ENCODE results near the gene LCNL1. TPM values are rescaled to one million over a fixed set of nuclear protein-coding genes. Genes with fewer than 3 reads are reported as not detected.

The LCNL1 gene
- total RNA-seq, 3 donors from 2014 or later = not detected

DNA sequence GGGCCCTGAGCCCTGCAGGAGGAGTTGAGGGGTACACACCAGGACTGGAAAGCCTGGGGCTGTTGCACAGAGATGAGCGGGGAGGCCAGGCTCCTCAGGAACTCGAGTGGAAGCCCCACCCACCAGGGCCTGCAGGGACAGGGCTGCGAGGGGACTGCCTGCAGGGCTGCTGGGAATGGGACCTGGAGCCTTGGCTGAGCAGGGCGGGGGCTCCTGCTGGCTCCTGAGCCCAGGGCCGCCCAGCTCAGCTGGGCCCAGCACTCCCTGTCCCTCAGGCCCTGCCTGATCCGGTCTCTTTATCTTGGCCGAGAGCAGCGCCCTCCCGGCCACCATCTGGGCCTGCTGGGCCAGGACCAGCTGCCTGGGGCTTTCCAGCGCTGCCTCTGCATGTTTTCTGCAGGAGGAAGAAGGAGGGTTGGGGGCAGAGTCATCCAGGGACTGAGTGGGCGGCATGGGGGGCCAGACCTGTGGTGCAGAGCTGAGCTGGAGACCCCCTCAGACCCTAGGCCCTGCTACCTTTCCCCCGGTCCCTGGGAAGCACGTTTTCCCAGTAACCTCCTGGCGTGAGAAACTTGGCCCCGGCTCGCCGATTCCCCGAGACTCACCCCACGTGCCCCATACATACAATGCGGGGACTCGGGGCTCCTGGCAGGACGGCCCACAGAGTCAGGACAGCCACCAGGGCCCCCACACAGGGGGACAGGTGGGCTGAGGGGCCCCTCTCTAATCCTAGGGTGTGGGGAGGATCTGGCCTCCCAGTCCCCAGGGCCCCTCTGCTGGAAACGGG lies 21.3 kb upstream of the LCNL1 start:
- DNase-seq = no peak
- no peak for ATAC-seq
- H3K27me3 Mint-ChIP-seq (ENCODE audit: low read depth) = no peaks in the 10 kb centered on the region
- H3K9me3 Mint-ChIP-seq = no peaks in the 10 kb centered on the region
- H3K36me3 Mint-ChIP-seq (ENCODE audit: insufficient read depth) = no peaks in the 10 kb centered on the region
- peaks cover 44% of the 10 kb centered on the region for H3K4me1 Mint-ChIP-seq (ENCODE audit: low read depth)
- no peak overlapping the region for H3K4me3 Mint-ChIP-seq

DNA sequence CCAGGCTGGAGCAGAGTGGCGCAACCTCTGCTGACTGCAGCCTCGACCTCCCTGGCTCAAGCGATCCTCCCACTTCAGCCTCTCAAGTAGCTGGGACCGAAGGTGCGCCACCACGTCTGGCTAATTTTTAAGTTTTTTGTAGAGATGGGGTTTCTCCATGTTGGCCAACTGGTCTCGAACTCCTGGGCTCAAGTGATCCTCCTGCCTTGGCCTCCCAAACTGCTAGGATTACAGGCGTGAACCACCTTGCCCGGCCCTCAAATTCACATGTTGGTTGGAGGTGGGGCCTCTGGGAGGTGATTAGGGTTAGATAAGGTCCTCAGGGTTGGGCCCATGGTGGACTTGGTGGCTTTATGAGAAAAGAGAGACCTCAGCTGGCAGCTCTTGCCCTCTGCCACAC lies 20.6 kb upstream of the LCNL1 start:
- Mint-ChIP-seq H3K27me3 (ENCODE audit: low read depth) (no peaks in the 10 kb centered on the region), H3K36me3 (ENCODE audit: insufficient read depth) (no peaks in the 10 kb centered on the region), H3K4me3 (no peak overlapping the region), H3K9me3 (no peaks in the 10 kb centered on the region), H3K4me1 (ENCODE audit: low read depth) (peaks cover 42% of the 10 kb centered on the region)
- DNase-seq (no peak), ATAC-seq (no peak)

DNA sequence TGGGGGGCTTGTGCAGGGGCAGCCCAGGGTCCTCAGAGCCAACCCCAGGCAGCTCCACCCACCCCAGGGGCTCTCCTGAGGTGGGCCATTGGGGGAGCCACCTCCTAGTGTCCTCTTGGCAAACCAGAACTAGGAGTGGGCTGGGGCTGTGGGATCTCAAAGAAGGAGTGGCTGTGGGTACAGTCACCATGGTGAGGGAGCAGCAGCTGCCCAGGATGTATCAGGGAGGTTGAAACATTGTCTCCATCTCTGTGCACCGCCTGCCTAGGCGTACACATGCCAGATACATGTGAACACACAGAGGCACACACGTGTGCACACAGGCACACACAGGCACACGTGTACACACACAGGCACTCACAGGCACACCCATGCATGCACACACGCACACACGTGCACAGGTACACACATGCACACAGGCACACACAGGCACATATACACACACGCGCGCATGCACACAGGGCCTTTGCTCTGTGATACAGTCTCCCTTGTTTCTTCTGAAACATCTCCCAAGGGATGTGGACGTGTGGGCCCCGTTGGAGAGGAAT lies 20.0 kb upstream of the LCNL1 start:
- no peak overlapping the region for H3K4me3 Mint-ChIP-seq
- H3K27me3 Mint-ChIP-seq (ENCODE audit: low read depth) = no peaks in the 10 kb centered on the region
- peaks cover 42% of the 10 kb centered on the region for H3K4me1 Mint-ChIP-seq (ENCODE audit: low read depth)
- peak in 1 of 2 donors; percentile 6 for ATAC-seq
- no peaks in the 10 kb centered on the region for H3K36me3 Mint-ChIP-seq (ENCODE audit: insufficient read depth)
- DNase-seq = no peak
- H3K9me3 Mint-ChIP-seq = no peaks in the 10 kb centered on the region

DNA sequence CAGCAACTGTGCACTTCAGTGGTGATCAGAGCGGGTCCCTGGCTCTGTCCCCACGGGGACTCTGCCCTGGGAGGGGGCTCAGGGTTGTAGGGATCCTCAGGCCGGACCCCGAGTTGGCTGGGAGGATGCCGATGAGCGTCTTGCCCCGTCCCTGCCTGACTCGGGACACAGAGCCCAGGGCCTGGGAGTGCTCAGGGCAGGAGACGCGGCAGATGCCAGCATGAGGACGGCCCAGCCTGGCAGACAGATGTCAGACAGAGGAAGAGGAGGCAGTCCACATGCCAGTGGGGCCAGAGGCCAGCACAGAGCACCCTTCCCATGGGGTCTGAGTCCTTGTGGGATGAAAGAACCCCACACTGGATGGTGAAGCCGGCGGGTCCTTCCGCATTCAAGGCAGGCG lies 19.5 kb upstream of the LCNL1 start:
- Mint-ChIP-seq H3K36me3 (ENCODE audit: insufficient read depth) (no peaks in the 10 kb centered on the region), H3K9me3 (no peaks in the 10 kb centered on the region), H3K4me3 (no peak overlapping the region), H3K27me3 (ENCODE audit: low read depth) (no peaks in the 10 kb centered on the region), H3K4me1 (ENCODE audit: low read depth) (peaks cover 41% of the 10 kb centered on the region)
- no peak for DNase-seq
- no peak for ATAC-seq

DNA sequence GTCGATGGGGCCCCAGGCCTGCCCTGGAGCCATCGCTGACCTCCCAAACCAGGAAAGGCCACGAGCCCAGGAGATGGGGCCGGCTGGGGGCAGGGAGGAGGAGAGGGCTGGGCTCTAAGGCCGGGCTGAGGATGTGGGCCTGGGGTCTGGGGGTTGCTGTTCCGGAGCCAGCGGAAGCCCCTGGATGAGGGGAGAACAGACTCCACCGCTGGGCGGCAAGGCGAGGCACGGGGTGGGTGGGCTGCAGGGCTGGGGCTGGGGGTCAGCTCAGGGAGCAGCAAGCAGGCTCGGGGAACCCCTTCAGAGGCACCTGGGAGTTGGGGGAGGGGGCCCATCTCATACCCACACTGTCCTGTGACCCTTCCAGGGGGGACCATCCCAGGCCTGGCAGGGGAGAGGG lies 19.0 kb upstream of the LCNL1 start:
- ATAC-seq (no peak), DNase-seq (no peak)
- H3K4me3 Mint-ChIP-seq = no peak overlapping the region
- no peaks in the 10 kb centered on the region for H3K27me3 Mint-ChIP-seq (ENCODE audit: low read depth)
- no peaks in the 10 kb centered on the region for H3K9me3 Mint-ChIP-seq
- no peaks in the 10 kb centered on the region for H3K36me3 Mint-ChIP-seq (ENCODE audit: insufficient read depth)
- H3K4me1 Mint-ChIP-seq (ENCODE audit: low read depth) = peaks cover 41% of the 10 kb centered on the region

- Mint-ChIP-seq H3K9me3 (no peaks in the 10 kb centered on the region), H3K4me1 (ENCODE audit: low read depth) (peaks cover 38% of the 10 kb centered on the region), H3K4me3 (no peak overlapping the region), H3K27me3 (ENCODE audit: low read depth) (no peaks in the 10 kb centered on the region), H3K36me3 (ENCODE audit: insufficient read depth) (no peaks in the 10 kb centered on the region)
- ATAC-seq (no peak), DNase-seq (no peak)
These were observed 18.6 kb upstream of the LCNL1 start for GRCh38 chr9:136964171-136964689.

DNA sequence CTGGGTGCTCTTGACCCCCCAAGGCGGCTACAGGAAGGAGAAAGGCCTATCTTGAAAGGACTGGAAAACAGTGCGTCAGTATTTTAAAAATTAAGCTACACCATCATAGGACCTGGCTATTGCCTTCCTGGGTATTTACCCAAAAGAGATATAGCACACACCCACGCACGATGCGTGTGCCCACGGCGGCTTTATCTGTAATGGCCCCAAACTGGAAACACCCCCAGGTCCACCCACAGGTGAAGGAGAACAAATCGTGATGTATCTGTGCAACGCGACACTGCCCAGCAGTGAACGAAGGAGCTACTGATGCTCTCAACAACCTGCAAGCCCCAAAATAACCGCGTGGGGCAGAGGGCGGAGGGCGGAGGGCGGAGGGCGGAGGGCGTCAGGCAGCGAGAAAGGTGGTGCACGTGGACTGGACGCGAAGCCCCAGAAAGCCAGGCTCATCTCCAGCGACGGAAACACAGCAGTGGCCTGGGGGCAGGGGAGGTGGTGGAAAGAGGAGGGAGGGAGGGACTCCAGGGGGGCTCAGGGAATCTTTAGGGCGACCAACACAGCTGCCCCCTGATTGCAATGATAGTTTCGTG lies 17.9 kb upstream of the LCNL1 start:
- H3K4me1 Mint-ChIP-seq (ENCODE audit: low read depth) = peaks cover 36% of the 10 kb centered on the region
- no peak overlapping the region for H3K4me3 Mint-ChIP-seq
- DNase-seq = no peak
- no peaks in the 10 kb centered on the region for H3K27me3 Mint-ChIP-seq (ENCODE audit: low read depth)
- H3K9me3 Mint-ChIP-seq = no peaks in the 10 kb centered on the region
- no peak for ATAC-seq
- no peaks in the 10 kb centered on the region for H3K36me3 Mint-ChIP-seq (ENCODE audit: insufficient read depth)

DNA sequence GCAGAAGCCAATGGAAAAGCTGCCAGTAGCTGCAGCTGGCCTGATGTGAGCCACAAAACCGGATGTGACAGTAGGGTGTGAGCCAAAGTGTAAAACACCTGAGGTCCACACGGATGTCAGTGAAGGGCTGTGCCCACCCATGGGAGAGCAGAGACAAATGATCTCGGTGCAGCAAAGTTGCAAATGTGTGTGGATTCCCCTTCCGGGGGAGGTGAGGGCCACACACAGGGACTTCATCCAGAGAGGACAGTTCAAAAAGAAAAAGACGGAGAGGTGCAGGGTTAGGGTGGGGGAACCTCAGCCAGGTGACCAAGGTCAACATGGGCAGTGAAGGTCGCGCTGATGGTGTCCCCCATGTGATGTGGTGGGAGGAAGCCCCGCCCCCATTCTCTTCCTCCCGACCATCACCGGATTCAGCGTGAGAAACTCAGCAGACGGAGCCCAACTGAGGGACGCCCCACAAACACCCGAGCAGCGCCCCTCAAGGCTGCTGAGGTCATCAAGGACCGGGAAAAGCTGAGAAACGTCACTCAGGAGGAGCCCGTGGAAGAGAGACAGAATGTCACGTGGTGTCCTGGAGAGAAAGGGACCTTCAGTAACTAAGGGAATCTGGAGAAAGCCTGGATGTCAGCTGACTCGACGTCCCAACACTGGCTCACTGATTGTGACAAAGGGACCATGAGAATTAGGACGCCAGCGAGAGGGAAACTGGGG lies 16.9 kb upstream of the LCNL1 start:
- peak overlapping the region; percentile 56 for H3K4me3 Mint-ChIP-seq
- ATAC-seq (peak; percentile 35 to 41), DNase-seq (no peak)
- H3K36me3 Mint-ChIP-seq (ENCODE audit: insufficient read depth) = no peaks in the 10 kb centered on the region
- H3K27me3 Mint-ChIP-seq (ENCODE audit: low read depth) = no peaks in the 10 kb centered on the region
- no peaks in the 10 kb centered on the region for H3K9me3 Mint-ChIP-seq
- peaks cover 28% of the 10 kb centered on the region for H3K4me1 Mint-ChIP-seq (ENCODE audit: low read depth)

DNA sequence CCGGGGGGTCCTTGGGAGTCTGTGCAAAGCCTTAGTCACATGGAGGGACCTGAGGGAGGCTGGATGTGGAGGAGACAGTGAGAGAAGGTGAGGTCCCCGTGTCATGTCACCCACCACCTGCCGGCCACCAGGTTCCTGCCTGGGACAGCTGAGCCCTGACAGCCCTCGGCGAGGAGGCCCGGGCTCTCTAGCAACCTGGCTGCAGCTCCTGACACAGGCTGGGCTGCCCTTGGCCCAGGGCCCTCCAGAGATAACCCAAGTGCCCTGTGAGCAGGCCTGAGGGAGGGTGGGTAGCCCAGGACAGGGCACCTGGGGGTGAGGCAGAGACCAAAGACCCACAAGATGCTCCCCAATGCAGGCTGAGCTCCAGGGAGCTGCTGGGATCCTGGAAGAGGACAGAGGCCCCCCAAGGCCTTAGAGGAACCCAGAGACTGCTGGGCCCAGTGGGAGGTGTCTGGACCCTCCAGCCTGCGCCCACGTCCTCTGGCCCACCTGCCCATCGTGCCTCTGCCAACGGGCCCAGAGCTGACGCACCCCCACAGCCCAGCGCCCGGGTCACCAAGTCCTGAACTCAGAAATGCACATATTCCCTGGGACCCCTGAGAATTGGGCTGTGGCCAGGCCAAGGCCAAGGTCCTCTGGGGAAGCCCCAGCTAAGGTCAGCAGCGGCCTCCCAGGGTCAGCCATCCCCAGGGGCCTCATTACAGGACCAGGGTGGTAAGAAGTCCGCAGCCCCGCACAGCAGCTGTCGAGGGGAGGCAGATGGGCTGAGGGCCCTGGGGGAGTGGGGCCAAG lies 14.3 kb upstream of the LCNL1 start:
- ATAC-seq (no peak), DNase-seq (no peak)
- no peaks in the 10 kb centered on the region for H3K36me3 Mint-ChIP-seq (ENCODE audit: insufficient read depth)
- H3K4me3 Mint-ChIP-seq = no peak overlapping the region
- no peaks in the 10 kb centered on the region for H3K27me3 Mint-ChIP-seq (ENCODE audit: low read depth)
- no peaks in the 10 kb centered on the region for H3K9me3 Mint-ChIP-seq
- peaks cover 18% of the 10 kb centered on the region for H3K4me1 Mint-ChIP-seq (ENCODE audit: low read depth)

- Mint-ChIP-seq H3K27me3 (ENCODE audit: low read depth) (no peaks in the 10 kb centered on the region), H3K4me1 (ENCODE audit: low read depth) (peaks cover 19% of the 10 kb centered on the region), H3K36me3 (ENCODE audit: insufficient read depth) (no peaks in the 10 kb centered on the region), H3K4me3 (no peak overlapping the region), H3K9me3 (no peaks in the 10 kb centered on the region)
- DNase-seq = no peak
- ATAC-seq = no peak
These were observed 13.6 kb upstream of the LCNL1 start for GRCh38 chr9:136969150-136969549.

DNA sequence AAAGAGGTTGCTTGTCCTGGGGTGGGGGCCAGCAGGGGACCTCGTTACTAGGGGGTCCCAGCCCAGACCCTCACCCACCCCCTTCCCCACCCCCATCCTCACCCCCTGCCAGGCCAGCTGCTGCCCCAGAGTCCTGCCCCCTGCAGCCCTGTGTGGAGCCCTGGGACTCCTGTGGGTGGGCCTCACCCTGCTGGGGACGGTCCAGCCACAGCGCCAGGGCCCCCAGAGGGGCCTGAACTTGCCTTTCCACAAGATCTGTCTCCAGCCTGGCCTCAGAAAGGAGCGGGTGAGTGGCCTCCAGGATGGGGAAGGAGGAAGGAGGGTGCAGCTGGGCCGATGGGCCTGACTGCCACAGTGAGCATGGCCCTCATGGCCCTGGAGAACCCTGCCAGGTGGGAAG lies 13.0 kb upstream of the LCNL1 start:
- no peaks in the 10 kb centered on the region for H3K27me3 Mint-ChIP-seq (ENCODE audit: low read depth)
- DNase-seq = no peak
- no peak overlapping the region for H3K4me3 Mint-ChIP-seq
- no peaks in the 10 kb centered on the region for H3K9me3 Mint-ChIP-seq
- ATAC-seq = no peak
- H3K36me3 Mint-ChIP-seq (ENCODE audit: insufficient read depth) = no peaks in the 10 kb centered on the region
- peaks cover 17% of the 10 kb centered on the region for H3K4me1 Mint-ChIP-seq (ENCODE audit: low read depth)

DNA sequence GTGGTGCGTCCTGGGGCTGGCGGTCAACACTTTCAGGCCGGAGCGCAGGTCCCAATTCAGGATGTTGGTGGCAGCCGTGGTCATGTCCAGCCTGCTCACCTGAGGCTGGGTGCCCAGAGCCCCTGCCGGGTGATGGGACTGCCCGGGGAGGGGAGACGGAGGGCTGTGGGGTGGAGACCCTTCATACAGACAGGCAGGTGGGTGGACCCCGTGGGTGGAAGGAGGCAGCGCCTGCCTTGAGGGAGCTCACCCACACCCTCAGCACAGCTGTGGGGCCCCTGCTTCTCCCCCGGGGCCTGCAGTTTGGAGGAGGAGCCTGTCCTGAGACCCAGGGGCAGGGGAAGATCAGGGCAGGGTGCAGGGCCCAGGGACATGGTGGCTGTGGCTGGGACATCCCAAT lies 12.4 kb upstream of the LCNL1 start:
- Mint-ChIP-seq H3K9me3 (no peaks in the 10 kb centered on the region), H3K36me3 (ENCODE audit: insufficient read depth) (no peaks in the 10 kb centered on the region), H3K4me1 (ENCODE audit: low read depth) (peaks cover 21% of the 10 kb centered on the region), H3K27me3 (ENCODE audit: low read depth) (no peaks in the 10 kb centered on the region), H3K4me3 (no peak overlapping the region)
- DNase-seq (no peak), ATAC-seq (no peak)

GRCh38 chr9:136971746-136972145 lies 11.0 kb upstream of the LCNL1 start:
- no peaks in the 10 kb centered on the region for H3K36me3 Mint-ChIP-seq (ENCODE audit: insufficient read depth)
- peaks cover 22% of the 10 kb centered on the region for H3K4me1 Mint-ChIP-seq (ENCODE audit: low read depth)
- no peak for ATAC-seq
- H3K4me3 Mint-ChIP-seq = no peak overlapping the region
- H3K27me3 Mint-ChIP-seq (ENCODE audit: low read depth) = no peaks in the 10 kb centered on the region
- DNase-seq = no peak
- no peaks in the 10 kb centered on the region for H3K9me3 Mint-ChIP-seq

GRCh38 chr9:136972335-136972734 lies 10.5 kb upstream of the LCNL1 start:
- DNase-seq = no peak

More at GRCh38 chr9:136972335-136972734, 10.5 kb upstream of the LCNL1 start:
- no peaks in the 10 kb centered on the region for H3K27me3 Mint-ChIP-seq (ENCODE audit: low read depth)
- no peaks in the 10 kb centered on the region for H3K36me3 Mint-ChIP-seq (ENCODE audit: insufficient read depth)
- no peaks in the 10 kb centered on the region for H3K9me3 Mint-ChIP-seq
- no peak for ATAC-seq
- H3K4me3 Mint-ChIP-seq = no peak overlapping the region
- H3K4me1 Mint-ChIP-seq (ENCODE audit: low read depth) = peaks cover 24% of the 10 kb centered on the region

All from activated T-cell treated with anti-CD3 and anti-CD28 coated beads, Interleukin-2, amount 50 U/mL, for 4 hours (primary cell).